HEK293 (cell line): ENCODE measurements around the gene EIF4B.

Experiments
- GLIS2 ChIP-seq: fragments of 450-650 bp; formaldehyde crosslinking; IDR thresholded peaks from 2 replicates; pipeline ENCODE4 v1.5.1; 2016; ENCODE audit warnings: missing biosample characterization, missing genetic modification characterization
- HOXA7 ChIP-seq: sonication (generic); formaldehyde crosslinking; IDR thresholded peaks from 2 replicates; pipeline ENCODE4 v1.8.1; 2022; ENCODE audit warnings: missing genetic modification reagents, borderline replicate concordance
- KLF1 ChIP-seq: fragments of 450-650 bp; formaldehyde crosslinking; IDR thresholded peaks from 2 replicates; pipeline ENCODE4 v1.5.1; 2016; ENCODE audit warnings: missing biosample characterization, missing genetic modification characterization
- MYNN ChIP-seq: fragments of 450-650 bp; formaldehyde crosslinking; IDR thresholded peaks from 2 replicates; pipeline ENCODE4 v1.5.1; 2016; ENCODE audit warnings: missing biosample characterization, missing genetic modification characterization, borderline replicate concordance
- PRDM1 ChIP-seq: fragments of 450-650 bp; formaldehyde crosslinking; IDR thresholded peaks from 2 replicates; pipeline ENCODE4; 2016; ENCODE audit warnings: missing biosample characterization, missing genetic modification characterization
- YY1 ChIP-seq: fragments of 450-650 bp; formaldehyde crosslinking; IDR thresholded peaks from 2 replicates; pipeline ENCODE4 v1.5.1; 2018; ENCODE audit warnings: missing biosample characterization, missing genetic modification characterization
- ZBTB17 ChIP-seq: fragments of 450-650 bp; formaldehyde crosslinking; IDR thresholded peaks from 2 replicates; pipeline ENCODE4 v1.5.1; 2016; ENCODE audit warnings: missing biosample characterization, missing genetic modification characterization
- ZBTB48 ChIP-seq: fragments of 450-650 bp; formaldehyde crosslinking; IDR thresholded peaks from 2 replicates; pipeline ENCODE4 v1.5.1; 2016; ENCODE audit warnings: missing biosample characterization, missing genetic modification characterization
- ZNF10 ChIP-seq: fragments of 450-650 bp; formaldehyde crosslinking; IDR thresholded peaks from 2 replicates; pipeline ENCODE4 v1.5.1; 2017; ENCODE audit warnings: missing biosample characterization, missing genetic modification characterization
- ZNF157 ChIP-seq: fragments of 450-650 bp; formaldehyde crosslinking; IDR thresholded peaks from 2 replicates; pipeline ENCODE4 v1.5.1; 2016; ENCODE audit warnings: missing biosample characterization, missing genetic modification characterization
- ZNF292 ChIP-seq: fragments of 450-650 bp; formaldehyde crosslinking; IDR thresholded peaks from 2 replicates; pipeline ENCODE4 v1.5.1; 2016; ENCODE audit warnings: low read depth, missing biosample characterization, missing genetic modification characterization, borderline replicate concordance
- ZNF335 ChIP-seq: fragments of 450-650 bp; formaldehyde crosslinking; conservative IDR thresholded peaks from 2 replicates; pipeline ENCODE4 v1.5.1; 2016; ENCODE audit warnings: missing biosample characterization, missing genetic modification characterization
- ZNF354C ChIP-seq: fragments of 450-650 bp; formaldehyde crosslinking; IDR thresholded peaks from 2 replicates; pipeline ENCODE4 v1.5.1; 2016; ENCODE audit warnings: missing biosample characterization, missing genetic modification characterization, low read depth, borderline replicate concordance
- ZNF37A ChIP-seq: fragments of 450-650 bp; IDR thresholded peaks from 2 replicates; pipeline ENCODE4 v1.5.1; 2018; ENCODE audit warnings: missing biosample characterization, missing genetic modification characterization
- ZNF571 ChIP-seq: fragments of 450-650 bp; formaldehyde crosslinking; IDR thresholded peaks from 2 replicates; pipeline ENCODE4 v1.5.0; 2017; ENCODE audit warnings: missing biosample characterization, missing genetic modification characterization
- ZNF600 ChIP-seq: fragments of 450-650 bp; formaldehyde crosslinking; IDR thresholded peaks from 2 replicates; pipeline ENCODE4 v1.5.1; 2016; ENCODE audit warnings: missing biosample characterization, missing genetic modification characterization
- ZNF658 ChIP-seq: fragments of 450-650 bp; formaldehyde crosslinking; IDR thresholded peaks from 2 replicates; pipeline ENCODE4; 2016; ENCODE audit warnings: missing biosample characterization, missing genetic modification characterization
- ZNF768 ChIP-seq: fragments of 450-650 bp; formaldehyde crosslinking; IDR thresholded peaks from 2 replicates; pipeline ENCODE4 v1.5.1; 2018; ENCODE audit warnings: missing biosample characterization, mild to moderate bottlenecking, missing genetic modification characterization
- ZNF776 ChIP-seq: fragments of 450-650 bp; formaldehyde crosslinking; IDR thresholded peaks from 2 replicates; pipeline ENCODE4 v1.5.0; 2017; ENCODE audit warnings: missing biosample characterization, missing genetic modification characterization, borderline replicate concordance
- ZNF777 ChIP-seq: fragments of 450-650 bp; formaldehyde crosslinking; IDR thresholded peaks from 2 replicates; pipeline ENCODE4 v1.5.1; 2017; ENCODE audit warnings: missing biosample characterization, missing genetic modification characterization, borderline replicate concordance
- ZNF830 ChIP-seq: fragments of 450-650 bp; IDR thresholded peaks from 2 replicates; pipeline ENCODE4 v1.5.0; 2018; ENCODE audit warnings: missing biosample characterization, missing genetic modification characterization, low read depth, mild to moderate bottlenecking, moderate library complexity
- TF ChIP-seq, protein P1 (sequence below): fragments of 450-650 bp; formaldehyde crosslinking; IDR thresholded peaks from 2 replicates; pipeline ENCODE4 v1.5.1; 2016; ENCODE audit warnings: missing biosample characterization, missing genetic modification characterization
- TF ChIP-seq, protein P2 (sequence below): fragments of 450-650 bp; formaldehyde crosslinking; IDR thresholded peaks from 2 replicates; pipeline ENCODE4 v1.5.1; 2016; ENCODE audit warnings: missing biosample characterization, missing genetic modification characterization
- TF ChIP-seq, protein P3 (sequence below): fragments of 450-650 bp; formaldehyde crosslinking; IDR thresholded peaks from 2 replicates; pipeline ENCODE4 v1.5.1; 2016; ENCODE audit warnings: missing biosample characterization, missing genetic modification characterization
- TF ChIP-seq, protein P4 (sequence below): fragments of 450-650 bp; formaldehyde crosslinking; IDR thresholded peaks from 2 replicates; pipeline ENCODE4 v1.5.1; 2017; ENCODE audit warnings: missing biosample characterization, missing genetic modification characterization
- TF ChIP-seq, protein P5 (sequence below): fragments of 450-650 bp; formaldehyde crosslinking; IDR thresholded peaks from 2 replicates; pipeline ENCODE4 v1.5.1; 2017; ENCODE audit warnings: missing biosample characterization, mild to moderate bottlenecking, missing genetic modification characterization, moderate library complexity
- TF ChIP-seq, protein P6 (sequence below): fragments of 450-650 bp; formaldehyde crosslinking; IDR thresholded peaks from 2 replicates; pipeline ENCODE4 v1.5.1; 2017; ENCODE audit warnings: missing biosample characterization, missing genetic modification characterization

EIF4B gene

DNA sequence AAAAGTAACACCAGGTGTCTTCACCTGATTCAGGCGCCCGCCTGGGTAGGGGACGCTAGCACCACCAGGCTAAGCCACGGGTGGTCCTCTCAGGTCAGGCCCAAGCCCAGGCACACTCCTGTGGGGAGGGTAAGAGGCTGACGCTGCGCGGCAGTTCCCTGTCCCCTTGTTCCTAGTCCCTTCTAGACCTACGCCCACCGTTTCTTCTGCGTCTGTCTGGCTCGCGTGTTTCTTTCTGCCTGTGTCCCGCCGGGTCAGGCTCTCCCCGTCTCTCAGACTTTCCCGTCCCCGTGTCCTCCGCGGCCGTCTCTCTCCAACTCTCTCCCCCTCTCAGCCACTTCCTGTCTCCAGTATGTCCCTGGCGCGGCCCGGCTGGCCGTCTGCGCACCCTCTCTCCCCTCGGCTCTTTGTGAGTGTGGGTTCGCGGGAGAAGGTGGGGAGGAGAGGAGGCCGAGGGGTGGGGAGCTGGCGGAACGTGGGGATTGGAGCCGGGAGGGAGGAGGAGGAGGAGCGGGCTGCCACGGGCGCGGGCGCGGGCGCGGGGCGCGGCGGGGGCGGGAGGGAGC, 40.5 kb downstream of the EIF4B start (continued):
- TF ChIP-seq ZNF768 (tag by site-specific recombination) (no peak), ZNF571 (tag by site-specific recombination) (no peak), MYNN (tag by site-specific recombination) (no peak), ZNF777 (tag by site-specific recombination) (peak; percentile 75; the same call in 1 of the 2 replicates), ZNF658 (tag by site-specific recombination) (no peak), ZNF776 (tag by site-specific recombination) (no peak), YY1 (tag by site-specific recombination) (no peak), HOXA7 (CRISPR knock-in tag) (no peak), ZNF830 (tag by site-specific recombination) (no peak), ZNF335 (tag by site-specific recombination) (peak; percentile 96), ZNF292 (tag by site-specific recombination) (no peak), ZNF10 (tag by site-specific recombination) (peak; percentile 83; the same call in 1 of the 2 replicates), ZNF354C (tag by site-specific recombination) (no peak), ZNF600 (peak; percentile 39), ZNF157 (tag by site-specific recombination) (no peak), PRDM1 (peak; percentile 65), ZNF37A (tag by site-specific recombination) (no peak), KLF1 (tag by site-specific recombination) (peak; percentile 55), ZBTB48 (tag by site-specific recombination) (peak; percentile 73), GLIS2 (tag by site-specific recombination) (peak; percentile 91), ZBTB17 (tag by site-specific recombination) (peak; percentile 60)
- TF ChIP-seq, protein P1, sequence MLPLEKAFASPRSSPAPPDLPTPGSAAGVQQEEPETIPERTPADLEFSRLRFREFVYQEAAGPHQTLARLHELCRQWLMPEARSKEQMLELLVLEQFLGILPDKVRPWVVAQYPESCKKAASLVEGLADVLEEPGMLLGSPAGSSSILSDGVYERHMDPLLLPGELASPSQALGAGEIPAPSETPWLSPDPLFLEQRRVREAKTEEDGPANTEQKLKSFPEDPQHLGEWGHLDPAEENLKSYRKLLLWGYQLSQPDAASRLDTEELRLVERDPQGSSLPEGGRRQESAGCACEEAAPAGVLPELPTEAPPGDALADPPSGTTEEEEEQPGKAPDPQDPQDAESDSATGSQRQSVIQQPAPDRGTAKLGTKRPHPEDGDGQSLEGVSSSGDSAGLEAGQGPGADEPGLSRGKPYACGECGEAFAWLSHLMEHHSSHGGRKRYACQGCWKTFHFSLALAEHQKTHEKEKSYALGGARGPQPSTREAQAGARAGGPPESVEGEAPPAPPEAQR (tag by site-specific recombination): no peak
- TF ChIP-seq, protein P2, sequence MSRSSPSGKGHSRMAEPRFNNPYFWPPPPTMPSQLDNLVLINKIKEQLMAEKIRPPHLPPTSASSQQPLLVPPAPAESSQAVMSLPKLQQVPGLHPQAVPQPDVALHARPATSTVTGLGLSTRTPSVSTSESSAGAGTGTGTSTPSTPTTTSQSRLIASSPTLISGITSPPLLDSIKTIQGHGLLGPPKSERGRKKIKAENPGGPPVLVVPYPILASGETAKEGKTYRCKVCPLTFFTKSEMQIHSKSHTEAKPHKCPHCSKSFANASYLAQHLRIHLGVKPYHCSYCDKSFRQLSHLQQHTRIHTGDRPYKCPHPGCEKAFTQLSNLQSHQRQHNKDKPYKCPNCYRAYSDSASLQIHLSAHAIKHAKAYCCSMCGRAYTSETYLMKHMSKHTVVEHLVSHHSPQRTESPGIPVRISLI (tag by site-specific recombination): no peak
- TF ChIP-seq, protein P3, sequence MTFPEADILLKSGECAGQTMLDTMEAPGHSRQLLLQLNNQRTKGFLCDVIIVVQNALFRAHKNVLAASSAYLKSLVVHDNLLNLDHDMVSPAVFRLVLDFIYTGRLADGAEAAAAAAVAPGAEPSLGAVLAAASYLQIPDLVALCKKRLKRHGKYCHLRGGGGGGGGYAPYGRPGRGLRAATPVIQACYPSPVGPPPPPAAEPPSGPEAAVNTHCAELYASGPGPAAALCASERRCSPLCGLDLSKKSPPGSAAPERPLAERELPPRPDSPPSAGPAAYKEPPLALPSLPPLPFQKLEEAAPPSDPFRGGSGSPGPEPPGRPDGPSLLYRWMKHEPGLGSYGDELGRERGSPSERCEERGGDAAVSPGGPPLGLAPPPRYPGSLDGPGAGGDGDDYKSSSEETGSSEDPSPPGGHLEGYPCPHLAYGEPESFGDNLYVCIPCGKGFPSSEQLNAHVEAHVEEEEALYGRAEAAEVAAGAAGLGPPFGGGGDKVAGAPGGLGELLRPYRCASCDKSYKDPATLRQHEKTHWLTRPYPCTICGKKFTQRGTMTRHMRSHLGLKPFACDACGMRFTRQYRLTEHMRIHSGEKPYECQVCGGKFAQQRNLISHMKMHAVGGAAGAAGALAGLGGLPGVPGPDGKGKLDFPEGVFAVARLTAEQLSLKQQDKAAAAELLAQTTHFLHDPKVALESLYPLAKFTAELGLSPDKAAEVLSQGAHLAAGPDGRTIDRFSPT (tag by site-specific recombination): no peak
- TF ChIP-seq, protein P4, sequence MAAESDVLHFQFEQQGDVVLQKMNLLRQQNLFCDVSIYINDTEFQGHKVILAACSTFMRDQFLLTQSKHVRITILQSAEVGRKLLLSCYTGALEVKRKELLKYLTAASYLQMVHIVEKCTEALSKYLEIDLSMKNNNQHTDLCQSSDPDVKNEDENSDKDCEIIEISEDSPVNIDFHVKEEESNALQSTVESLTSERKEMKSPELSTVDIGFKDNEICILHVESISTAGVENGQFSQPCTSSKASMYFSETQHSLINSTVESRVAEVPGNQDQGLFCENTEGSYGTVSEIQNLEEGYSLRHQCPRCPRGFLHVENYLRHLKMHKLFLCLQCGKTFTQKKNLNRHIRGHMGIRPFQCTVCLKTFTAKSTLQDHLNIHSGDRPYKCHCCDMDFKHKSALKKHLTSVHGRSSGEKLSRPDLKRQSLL (tag by site-specific recombination): no peak
- TF ChIP-seq, protein P5, sequence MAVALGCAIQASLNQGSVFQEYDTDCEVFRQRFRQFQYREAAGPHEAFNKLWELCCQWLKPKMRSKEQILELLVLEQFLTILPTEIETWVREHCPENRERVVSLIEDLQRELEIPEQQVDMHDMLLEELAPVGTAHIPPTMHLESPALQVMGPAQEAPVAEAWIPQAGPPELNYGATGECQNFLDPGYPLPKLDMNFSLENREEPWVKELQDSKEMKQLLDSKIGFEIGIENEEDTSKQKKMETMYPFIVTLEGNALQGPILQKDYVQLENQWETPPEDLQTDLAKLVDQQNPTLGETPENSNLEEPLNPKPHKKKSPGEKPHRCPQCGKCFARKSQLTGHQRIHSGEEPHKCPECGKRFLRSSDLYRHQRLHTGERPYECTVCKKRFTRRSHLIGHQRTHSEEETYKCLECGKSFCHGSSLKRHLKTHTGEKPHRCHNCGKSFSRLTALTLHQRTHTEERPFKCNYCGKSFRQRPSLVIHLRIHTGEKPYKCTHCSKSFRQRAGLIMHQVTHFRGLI: peak; percentile 63; the same call in 1 of the 2 replicates
- TF ChIP-seq, protein P6, sequence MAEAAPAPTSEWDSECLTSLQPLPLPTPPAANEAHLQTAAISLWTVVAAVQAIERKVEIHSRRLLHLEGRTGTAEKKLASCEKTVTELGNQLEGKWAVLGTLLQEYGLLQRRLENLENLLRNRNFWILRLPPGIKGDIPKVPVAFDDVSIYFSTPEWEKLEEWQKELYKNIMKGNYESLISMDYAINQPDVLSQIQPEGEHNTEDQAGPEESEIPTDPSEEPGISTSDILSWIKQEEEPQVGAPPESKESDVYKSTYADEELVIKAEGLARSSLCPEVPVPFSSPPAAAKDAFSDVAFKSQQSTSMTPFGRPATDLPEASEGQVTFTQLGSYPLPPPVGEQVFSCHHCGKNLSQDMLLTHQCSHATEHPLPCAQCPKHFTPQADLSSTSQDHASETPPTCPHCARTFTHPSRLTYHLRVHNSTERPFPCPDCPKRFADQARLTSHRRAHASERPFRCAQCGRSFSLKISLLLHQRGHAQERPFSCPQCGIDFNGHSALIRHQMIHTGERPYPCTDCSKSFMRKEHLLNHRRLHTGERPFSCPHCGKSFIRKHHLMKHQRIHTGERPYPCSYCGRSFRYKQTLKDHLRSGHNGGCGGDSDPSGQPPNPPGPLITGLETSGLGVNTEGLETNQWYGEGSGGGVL (tag by site-specific recombination): peak; percentile 99
